CD4-positive, alpha-beta T cell (primary cell): ENCODE data around the gene CSHL1. TPM values are rescaled to one million over a fixed set of nuclear protein-coding genes. Genes with fewer than 3 reads are reported as not detected.

Experiments
- ATAC-seq: fragments of 200-7000 bp; cut with Tn5 transposase; one replicate; pipeline ENCODE4 v1.10.0; 2022; ENCODE audit warnings: mild to moderate bottlenecking; ENCODE audit not compliant: poor library complexity
- CTCF ChIA-PET: fragments of 350-600 bp; sonication (Branson Sonifier 250); formaldehyde crosslinking; loops from one replicate; lab custom pipeline; 2021; ENCODE audit warnings: antibody characterized with exemption, inconsistent platforms; lab: Charles Lee
- POLR2A ChIA-PET: fragments of 350-600 bp; sonication (Branson Sonifier 250); formaldehyde crosslinking; loops from one replicate; lab custom pipeline; 2021; ENCODE audit warnings: antibody characterized with exemption, inconsistent platforms; lab: Charles Lee
- DNase-seq, 14 experiments: peaks; one replicate each; pipeline ENCODE4 v3.0.0-alpha.2; 2013 to 2020; ENCODE audit warnings: mixed read lengths in 2 of 14
- H3K27ac ChIP-seq, 2 donors: one replicate each; pipeline versions ENCODE4 v1.5.1 to v1.7.0; 2013; ENCODE audit warnings: low read length in 2 of 2, low read depth in 1 of 2, mild to moderate bottlenecking in 1 of 2
- H3K27me3 ChIP-seq, 2 experiments: 1 replicate in 1 of 2; 2 replicates in 1 of 2; pipeline versions ENCODE4 v1.6.1 to v1.7.0; 2013; ENCODE audit warnings: low read length in 2 of 2, control low read depth in 1 of 2, mild to moderate bottlenecking in 1 of 2, moderate library complexity in 1 of 2; ENCODE audit not compliant: insufficient read depth in 2 of 2, control insufficient read depth in 1 of 2
- H3K36me3 ChIP-seq: one replicate; pipeline ENCODE4 v1.6.1; 2013; ENCODE audit warnings: low read length, control low read depth; ENCODE audit not compliant: insufficient read depth
- H3K4me1 ChIP-seq: one replicate; pipeline ENCODE4 v1.6.1; 2013; ENCODE audit warnings: low read length, control low read depth; ENCODE audit not compliant: insufficient read depth
- H3K4me3 ChIP-seq: one replicate; pipeline ENCODE4 v1.5.1; 2013; ENCODE audit warnings: mild to moderate bottlenecking, low read length, moderate library complexity
- H3K9me3 ChIP-seq, 2 experiments: 1 replicate in 1 of 2; 2 replicates in 1 of 2; pipeline versions ENCODE4 v1.6.1 to v1.7.0; 2013; ENCODE audit warnings: low read length in 2 of 2, mild to moderate bottlenecking in 2 of 2, control low read depth in 1 of 2, moderate library complexity in 1 of 2; ENCODE audit not compliant: control insufficient read depth in 1 of 2, insufficient read depth in 1 of 2
- H3K27ac Mint-ChIP-seq: one replicate; pipeline ENCODE4 v1.8.0; 2020; ENCODE audit warnings: mixed read lengths
- H3K27me3 Mint-ChIP-seq: one replicate; pipeline ENCODE4 v1.8.0; 2021; ENCODE audit warnings: mixed read lengths
- H3K36me3 Mint-ChIP-seq: one replicate; pipeline ENCODE4 v1.8.0; 2021; ENCODE audit warnings: low read depth, mixed read lengths
- H3K4me1 Mint-ChIP-seq: one replicate; pipeline ENCODE4 v1.8.0; 2021; ENCODE audit warnings: low read depth, mixed read lengths
- H3K4me3 Mint-ChIP-seq: one replicate; pipeline ENCODE4 v1.8.0; 2020; ENCODE audit warnings: mild to moderate bottlenecking, mixed read lengths
- H3K9me3 Mint-ChIP-seq: one replicate; pipeline ENCODE4 v1.8.0; 2020; ENCODE audit warnings: mixed read lengths
- CTCF ChIP-seq: fragments of 200-600 bp; IDR thresholded peaks from one replicate; pipeline ENCODE4 v1.8.0; 2022; ENCODE audit warnings: antibody characterized with exemption, mild to moderate bottlenecking
- intact Hi-C, 2 experiments: fragments of 100-400 bp; cut with DNase I in 1 of 2; cut with micrococcal nuclease in 1 of 2; formaldehyde crosslinking; loops; one replicate each; pipeline versions ENCODE4 v1.15.1 to v1.9.0; 2023 to 2025; cut with DNase I, micrococcal nuclease
- total RNA-seq, 174 experiments: library from RNA in 2 of 174; stranded (reverse) in 2 of 174; gene quantifications; one replicate each; pipeline ENCODE4 v1.2.3 and lab custom pipeline; 2021 to 2026

CSHL1 gene
- total RNA-seq, 2 experiments from 2014 or later, result not detected

GRCh38 chr17:63945784-63946439, 34.9 kb upstream of the CSHL1 start:
- Histone ChIP-seq H3K27me3 (no peaks in the 10 kb centered on the region), H3K4me1 (peaks cover 25% of the 10 kb centered on the region), H3K27ac (no peak overlapping the region), H3K4me3 (peak overlapping the region; percentile 39), H3K9me3 (no peaks in the 10 kb centered on the region), H3K36me3 (no peaks in the 10 kb centered on the region)
- no peak for DNase-seq
- no peak overlapping the region for H3K4me3 Mint-ChIP-seq
- ChIA-PET CTCF (interaction anchor here (0.6 to 3.0 kb wide), 16 partner anchors 9 to 83 kb away, joined by 3 to 29 read pairs (median 6); partner anchors contain the start of gene CD79B), POLR2A (interaction anchor here (0.6 to 2.7 kb wide), 8 partner anchors 13 to 200 kb away, joined by 3 to 18 read pairs (median 10); partner anchors contain the start of genes CD79B and ICAM2)
- H3K9me3 Mint-ChIP-seq, result no peaks in the 10 kb centered on the region
- peaks cover 26% of the 10 kb centered on the region for H3K4me1 Mint-ChIP-seq
- no peak for TF ChIP-seq CTCF
- no peak for ATAC-seq
- no peaks in the 10 kb centered on the region for H3K27me3 Mint-ChIP-seq
- H3K36me3 Mint-ChIP-seq, result no peaks in the 10 kb centered on the region
- intact Hi-C loops, result loop anchor here (1.0 to 5.0 kb wide), 3 partner anchors 27 to 76 kb away; partner anchors contain the start of gene ICAM2 (in 1 of the 2)
- no peak overlapping the region for H3K27ac Mint-ChIP-seq

DNA sequence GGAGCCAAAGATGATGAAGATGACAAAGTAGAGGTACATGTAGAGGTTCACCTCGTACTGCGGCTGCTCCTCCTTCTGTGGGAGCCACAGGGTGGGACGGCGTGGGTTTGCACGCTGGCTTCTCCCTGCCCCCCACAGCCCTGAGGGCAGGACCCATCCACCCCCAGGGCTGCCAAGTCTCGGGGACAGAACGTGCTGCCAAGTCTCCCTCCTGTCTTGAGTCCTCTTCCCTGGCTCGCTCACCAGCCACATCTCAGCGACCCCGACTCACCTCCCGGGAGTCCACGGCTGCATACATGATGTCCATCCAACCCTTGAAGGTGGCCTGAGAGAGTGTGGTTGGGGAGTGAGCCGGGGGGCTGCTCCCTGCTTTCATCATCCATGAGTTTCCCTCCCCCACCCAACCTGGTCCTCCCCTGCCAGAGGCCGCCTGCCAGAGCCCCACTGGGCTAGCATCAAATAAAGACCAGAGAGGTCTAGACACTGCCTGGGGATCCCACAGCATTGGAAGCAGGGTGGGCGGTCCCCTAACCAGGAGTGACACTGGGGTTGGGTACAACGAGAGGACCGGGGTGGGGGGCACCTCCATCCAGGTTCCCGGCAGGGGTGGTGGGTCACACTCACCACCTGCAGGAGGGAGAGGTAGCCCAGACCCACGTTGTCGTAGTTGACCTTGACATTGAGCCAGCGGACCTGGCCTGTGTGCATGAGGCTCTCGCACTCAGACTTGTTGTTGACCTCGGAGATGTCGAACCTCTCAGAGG, 33.9 kb upstream of the CSHL1 start:
- Mint-ChIP-seq H3K27ac (no peak overlapping the region), H3K36me3 (no peaks in the 10 kb centered on the region), H3K9me3 (no peaks in the 10 kb centered on the region), H3K27me3 (no peaks in the 10 kb centered on the region), H3K4me1 (peaks cover 24% of the 10 kb centered on the region), H3K4me3 (no peak overlapping the region)
- POLR2A ChIA-PET, result interaction anchor here (2.1 to 2.7 kb wide), 2 partner anchors 12 to 201 kb away, joined by 12 to 13 read pairs; partner anchors contain the start of gene CD79B
- ATAC-seq, result no peak
- CTCF ChIA-PET, result interaction anchor here (1.8 to 3.0 kb wide), 3 partner anchors 25 to 84 kb away, joined by 9 to 29 read pairs (median 23); no protein-coding TSS in a partner anchor
- Histone ChIP-seq H3K4me3 (no peak overlapping the region), H3K27ac (no peak overlapping the region), H3K36me3 (no peaks in the 10 kb centered on the region), H3K4me1 (peaks cover 22% of the 10 kb centered on the region), H3K27me3 (no peaks in the 10 kb centered on the region), H3K9me3 (no peaks in the 10 kb centered on the region)
- TF ChIP-seq CTCF, result no peak
- DNase-seq, result no peak
- intact Hi-C loops, result loop anchor here (5.0 kb wide), 2 partner anchors 47 to 77 kb away; partner anchors contain the start of gene ICAM2 (in 1 of the 2)

DNA sequence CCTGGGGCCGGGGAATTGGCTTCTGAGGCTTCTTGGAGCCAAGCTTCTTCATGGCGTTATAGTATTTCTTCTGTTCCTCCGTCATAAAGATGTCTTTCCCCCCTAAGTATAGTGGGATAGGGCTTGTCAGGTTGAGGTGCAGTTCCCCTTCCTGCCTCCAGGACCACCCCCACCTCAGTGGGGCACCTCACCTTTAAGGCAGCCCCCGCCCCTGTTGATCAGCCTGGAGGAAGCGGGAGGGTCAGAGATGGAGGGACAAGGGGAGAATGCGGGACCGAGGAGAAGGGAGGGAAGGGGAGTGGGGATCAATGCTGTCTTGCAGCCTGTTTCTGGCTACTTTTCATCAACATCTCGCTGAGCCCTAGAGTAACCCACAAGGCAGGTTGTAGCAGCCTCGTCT, 32.7 kb upstream of the CSHL1 start:
- CTCF ChIA-PET, result no interaction called here
- POLR2A ChIA-PET, result no interaction called here
- H3K27ac Mint-ChIP-seq, result no peak overlapping the region
- DNase-seq (no peak), ATAC-seq (no peak)
- no peaks in the 10 kb centered on the region for H3K9me3 Mint-ChIP-seq
- H3K36me3 Mint-ChIP-seq, result no peaks in the 10 kb centered on the region
- no peaks in the 10 kb centered on the region for H3K9me3 ChIP-seq
- peaks cover 22% of the 10 kb centered on the region for H3K4me1 ChIP-seq
- H3K4me3 Mint-ChIP-seq, result no peak overlapping the region
- H3K4me3 ChIP-seq, result no peak overlapping the region
- intact Hi-C loops, result no loop called here
- H3K27ac ChIP-seq, result no peak overlapping the region
- no peaks in the 10 kb centered on the region for H3K27me3 ChIP-seq
- H3K4me1 Mint-ChIP-seq, result peaks cover 29% of the 10 kb centered on the region
- no peak for TF ChIP-seq CTCF
- no peaks in the 10 kb centered on the region for H3K36me3 ChIP-seq
- no peaks in the 10 kb centered on the region for H3K27me3 Mint-ChIP-seq
